Nephron (organoid): Measurements from ENCODE around the gene NCKAP1.
"Not testable (repeated sequence)": the region's sequence is repeated elsewhere in the genome, so short reads cannot be mapped to it uniquely, and the experiment has no call there.

Source experiments
- H3K27ac Mint-ChIP-seq, 3 experiments: 2 replicates each; pipeline ENCODE4 v1.8.0; 2020; ENCODE audit warnings: mixed read lengths in 3 of 3, mild to moderate bottlenecking in 2 of 3, moderate library complexity in 1 of 3
- H3K27me3 Mint-ChIP-seq: 2 replicates; pipeline ENCODE4 v1.8.0; 2021; ENCODE audit warnings: low read depth, mild to moderate bottlenecking, moderate library complexity, mixed read lengths
- H3K36me3 Mint-ChIP-seq: 2 replicates; pipeline ENCODE4 v1.8.0; 2020; ENCODE audit warnings: low read depth, mixed read lengths
- H3K4me1 Mint-ChIP-seq: 2 replicates; pipeline ENCODE4 v1.8.0; 2020; ENCODE audit warnings: mixed read lengths
- H3K4me3 Mint-ChIP-seq, 3 experiments: 2 replicates each; pipeline ENCODE4 v1.8.0; 2020; ENCODE audit warnings: mild to moderate bottlenecking in 3 of 3, mixed read lengths in 3 of 3, moderate library complexity in 2 of 3
- H3K9me3 Mint-ChIP-seq: 2 replicates; pipeline ENCODE4 v1.8.0; 2020; ENCODE audit warnings: mixed read lengths
- CTCF ChIP-seq, 3 experiments: fragments of 200-600 bp; sonication (generic); IDR thresholded peaks; one replicate each; pipeline ENCODE4 v1.5.0; 2021; ENCODE audit warnings: antibody characterized with exemption in 3 of 3; ENCODE audit not compliant: unreplicated experiment in 3 of 3

Gene NCKAP1

GRCh38 chr2:182887753-182888415 lies 150.4 kb downstream of the NCKAP1 start:
- no peak for TF ChIP-seq CTCF (IDR thresholded peaks at IDR 0.05; ENCODE audit: unreplicated experiment in 3 of 3)
- H3K27ac Mint-ChIP-seq: no peak overlapping the region
- H3K4me3 Mint-ChIP-seq: no peak overlapping the region
- no peaks in the 10 kb centered on the region for H3K27me3 Mint-ChIP-seq
- H3K36me3 Mint-ChIP-seq: no peaks in the 10 kb centered on the region
- peaks cover 7% of the 10 kb centered on the region for H3K4me1 Mint-ChIP-seq
- H3K9me3 Mint-ChIP-seq: no peaks in the 10 kb centered on the region

GRCh38 chr2:182887093-182887492 lies 151.2 kb downstream of the NCKAP1 start:
- H3K9me3 Mint-ChIP-seq: peaks cover 2% of the 10 kb centered on the region
- no peak overlapping the region for H3K4me3 Mint-ChIP-seq
- TF ChIP-seq CTCF (IDR thresholded peaks at IDR 0.05; ENCODE audit: unreplicated experiment in 3 of 3): no peak
- H3K4me1 Mint-ChIP-seq: peaks cover 7% of the 10 kb centered on the region
- H3K27ac Mint-ChIP-seq: no peak overlapping the region
- H3K27me3 Mint-ChIP-seq: no peaks in the 10 kb centered on the region
- H3K36me3 Mint-ChIP-seq: no peaks in the 10 kb centered on the region

- peaks cover 7% of the 10 kb centered on the region for H3K9me3 Mint-ChIP-seq
- H3K27me3 Mint-ChIP-seq: no peaks in the 10 kb centered on the region
- H3K27ac Mint-ChIP-seq: no peak overlapping the region
- TF ChIP-seq CTCF (IDR thresholded peaks at IDR 0.05; ENCODE audit: unreplicated experiment in 3 of 3): no peak
- H3K4me1 Mint-ChIP-seq: peaks cover 7% of the 10 kb centered on the region
- H3K4me3 Mint-ChIP-seq: no peak overlapping the region
- no peaks in the 10 kb centered on the region for H3K36me3 Mint-ChIP-seq
Measured at GRCh38 chr2:182885771-182886170, 152.5 kb downstream of the NCKAP1 start.

- H3K9me3 Mint-ChIP-seq: peaks cover 25% of the 10 kb centered on the region
- H3K36me3 Mint-ChIP-seq: peaks cover 12% of the 10 kb centered on the region
- no peak for TF ChIP-seq CTCF (IDR thresholded peaks at IDR 0.05; ENCODE audit: unreplicated experiment in 3 of 3)
- H3K27ac Mint-ChIP-seq: no peak overlapping the region
- H3K4me1 Mint-ChIP-seq: no peaks in the 10 kb centered on the region
- H3K27me3 Mint-ChIP-seq: no peaks in the 10 kb centered on the region
- no peak overlapping the region for H3K4me3 Mint-ChIP-seq
Measured at GRCh38 chr2:182883451-182883850, 154.8 kb downstream of the NCKAP1 start.

GRCh38 chr2:182880100-182880499 lies 158.2 kb downstream of the NCKAP1 start:
- H3K27ac Mint-ChIP-seq, H3K4me3 Mint-ChIP-seq, H3K27me3 Mint-ChIP-seq, H3K4me1 Mint-ChIP-seq: not testable (repeated sequence)
- H3K36me3 Mint-ChIP-seq: peaks cover 21% of the 10 kb centered on the region
- H3K9me3 Mint-ChIP-seq: peaks cover 51% of the 10 kb centered on the region

- peaks cover 55% of the 10 kb centered on the region for H3K9me3 Mint-ChIP-seq
- H3K27me3 Mint-ChIP-seq, H3K4me1 Mint-ChIP-seq, H3K27ac Mint-ChIP-seq, H3K4me3 Mint-ChIP-seq: not testable (repeated sequence)
- H3K36me3 Mint-ChIP-seq: peaks cover 25% of the 10 kb centered on the region
Measured at GRCh38 chr2:182876653-182877052, 161.6 kb downstream of the NCKAP1 start.

- H3K4me3 Mint-ChIP-seq: no peak overlapping the region
Measured at GRCh38 chr2:182870227-182870626, 168.0 kb downstream of the NCKAP1 start.

More at GRCh38 chr2:182870227-182870626, 168.0 kb downstream of the NCKAP1 start:
- H3K9me3 Mint-ChIP-seq: peaks cover 7% of the 10 kb centered on the region
- peaks cover 20% of the 10 kb centered on the region for H3K4me1 Mint-ChIP-seq
- peak in 1 of 3 experiments; percentile 10 for TF ChIP-seq CTCF (IDR thresholded peaks at IDR 0.05; ENCODE audit: unreplicated experiment in 3 of 3)
- H3K27me3 Mint-ChIP-seq: peaks cover 10% of the 10 kb centered on the region
- peaks cover 4% of the 10 kb centered on the region for H3K36me3 Mint-ChIP-seq
- H3K27ac Mint-ChIP-seq: no peak overlapping the region
